ENCODE measurements around the gene TJP1. TPM values are rescaled to one million over a fixed set of nuclear protein-coding genes. Genes with fewer than 3 reads are reported as not detected.
"Not testable (repeated sequence)": the region's sequence is repeated elsewhere in the genome, so short reads cannot be mapped to it uniquely, and the experiment has no call there.

TJP1 gene
- total RNA-seq, 1 experiment from 2014 or later, result 59.2 TPM

GRCh38 chr15:29765898-29766527, 56.3 kb downstream of the TJP1 start:
- H3K36me3 ChIP-seq, result peaks cover 36% of the 10 kb centered on the region
- no peaks in the 10 kb centered on the region for H3K27me3 ChIP-seq
- H3K27ac ChIP-seq, result no peak overlapping the region
- H3K4me3 ChIP-seq, result no peak overlapping the region
- H3K9me3 ChIP-seq (replicated peaks), result no peaks in the 10 kb centered on the region
- no peaks in the 10 kb centered on the region for H3K4me1 ChIP-seq
- no peak for DNase-seq

- Histone ChIP-seq H3K4me1 (no peaks in the 10 kb centered on the region), H3K27me3 (no peaks in the 10 kb centered on the region), H3K36me3 (peaks cover 37% of the 10 kb centered on the region), H3K4me3 (no peak overlapping the region), H3K9me3 (replicated peaks) (no peaks in the 10 kb centered on the region), H3K27ac (no peak overlapping the region)
- no peak for DNase-seq
Measured at GRCh38 chr15:29765234-29765841, 56.9 kb downstream of the TJP1 start.

- H3K4me3 ChIP-seq, result no peak overlapping the region
- H3K36me3 ChIP-seq, result peaks cover 34% of the 10 kb centered on the region
- no peak for DNase-seq
- no peaks in the 10 kb centered on the region for H3K9me3 ChIP-seq (replicated peaks)
- peaks cover 2% of the 10 kb centered on the region; the same call in 1 of the 2 replicates for H3K4me1 ChIP-seq
- H3K27me3 ChIP-seq, result no peaks in the 10 kb centered on the region
- no peak overlapping the region for H3K27ac ChIP-seq
Measured at GRCh38 chr15:29759596-29759995, 62.7 kb downstream of the TJP1 start.

DNA sequence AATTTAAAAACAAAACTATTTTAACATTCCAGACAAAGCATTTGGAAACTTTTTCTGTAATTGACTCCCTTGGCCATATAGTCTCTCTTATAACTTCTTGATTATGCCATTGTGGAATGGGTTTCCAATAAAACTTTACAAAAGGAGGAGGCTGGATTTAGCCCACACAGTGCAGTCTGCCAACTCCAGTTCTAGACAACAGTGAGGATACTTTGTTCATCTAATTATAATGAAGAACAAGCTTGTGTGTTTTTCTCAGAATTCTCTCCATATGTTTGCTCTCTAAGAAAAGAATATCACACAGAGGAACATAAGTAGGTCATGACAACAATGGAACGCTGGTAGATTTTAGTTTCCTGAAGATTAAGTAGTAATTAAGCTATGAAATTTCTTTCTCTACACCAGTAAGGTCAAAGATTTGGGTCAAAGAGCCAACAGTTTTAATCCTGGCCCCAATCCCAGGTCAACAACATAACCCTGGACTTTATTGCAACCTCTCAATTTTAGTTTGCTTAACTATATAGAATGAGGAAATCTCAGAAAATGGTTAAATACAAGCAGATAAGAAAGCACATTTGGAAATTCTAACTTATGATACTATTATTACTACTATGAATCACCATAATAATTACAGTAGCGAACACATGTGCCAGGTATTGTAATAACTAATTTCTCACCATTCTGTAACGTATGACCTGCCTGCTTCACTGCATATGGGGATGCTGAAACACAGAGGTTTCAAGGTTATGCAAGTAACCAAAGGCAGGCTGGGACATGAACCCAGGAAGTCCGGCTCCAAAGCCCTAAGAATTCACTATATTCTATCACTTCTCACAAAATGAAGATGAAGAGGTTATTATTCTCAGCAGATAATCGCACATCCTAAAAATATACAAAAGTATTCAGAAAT, 65.7 kb downstream of the TJP1 start:
- H3K27ac ChIP-seq, result no peak overlapping the region
- H3K27me3 ChIP-seq, result no peaks in the 10 kb centered on the region
- H3K4me1 ChIP-seq, result peaks cover 2% of the 10 kb centered on the region; the same call in 1 of the 2 replicates
- peaks cover 25% of the 10 kb centered on the region; the same call in 1 of the 2 replicates for H3K36me3 ChIP-seq
- H3K9me3 ChIP-seq (replicated peaks), result no peaks in the 10 kb centered on the region; the same call in 1 of the 2 replicates
- H3K4me3 ChIP-seq, result no peak overlapping the region
- no peak for DNase-seq

DNA sequence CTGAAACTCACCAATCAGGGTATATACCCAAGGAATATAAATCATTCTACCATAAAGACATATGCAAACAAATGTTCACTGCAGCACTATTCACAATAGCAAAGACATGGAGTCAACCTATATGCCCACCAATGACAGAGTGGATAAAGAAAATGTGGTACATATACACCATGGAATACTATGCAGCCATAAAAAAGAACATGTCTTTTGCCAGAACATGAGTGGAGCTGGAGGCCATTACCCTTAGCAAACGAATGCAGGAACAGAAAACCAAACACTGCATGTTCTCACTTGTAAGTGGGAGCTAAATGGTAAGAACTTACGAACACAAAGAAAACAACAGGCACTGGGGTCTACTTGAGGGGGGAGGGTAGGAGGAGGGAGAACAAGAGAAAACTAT, 68.3 kb downstream of the TJP1 start:
- H3K9me3 ChIP-seq (replicated peaks); H3K27me3 ChIP-seq; H3K27ac ChIP-seq; DNase-seq; H3K4me3 ChIP-seq; H3K4me1 ChIP-seq: not testable (repeated sequence)
- peaks cover 14% of the 10 kb centered on the region; the same call in 1 of the 2 replicates for H3K36me3 ChIP-seq

GRCh38 chr15:29753506-29753905, 68.8 kb downstream of the TJP1 start:
- peaks cover 11% of the 10 kb centered on the region; the same call in 1 of the 2 replicates for H3K36me3 ChIP-seq
- H3K4me1 ChIP-seq, result peaks cover 2% of the 10 kb centered on the region; the same call in 1 of the 2 replicates
- no peaks in the 10 kb centered on the region for H3K27me3 ChIP-seq
- H3K27ac ChIP-seq, result no peak overlapping the region
- no peaks in the 10 kb centered on the region; the same call in 1 of the 2 replicates for H3K9me3 ChIP-seq (replicated peaks)
- no peak for DNase-seq
- H3K4me3 ChIP-seq, result no peak overlapping the region

DNA sequence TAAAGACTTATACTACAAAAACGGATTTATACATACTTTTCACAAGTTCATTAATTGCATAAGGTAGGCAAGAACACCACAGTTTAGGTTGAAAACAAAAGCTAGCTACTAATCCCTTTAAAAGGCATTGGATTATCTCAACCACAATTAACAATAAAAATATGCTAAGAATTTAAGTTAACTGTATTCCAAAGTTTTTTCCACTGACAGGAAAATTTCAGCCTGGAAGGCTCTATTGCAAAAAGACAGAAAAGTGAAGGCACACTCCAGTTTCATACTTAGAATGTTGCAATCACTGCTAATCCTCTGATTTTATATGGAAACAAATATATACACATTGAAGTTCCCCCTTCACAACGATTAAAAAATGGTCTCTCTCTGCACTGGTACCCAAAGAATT, 71.5 kb downstream of the TJP1 start:
- no peak for DNase-seq
- no peak overlapping the region for H3K27ac ChIP-seq

GRCh38 chr15:29749365-29750086, 72.7 kb downstream of the TJP1 start:
- Histone ChIP-seq H3K4me3 (no peak overlapping the region), H3K36me3 (peaks cover 9% of the 10 kb centered on the region), H3K9me3 (replicated peaks) (no peaks in the 10 kb centered on the region; the same call in 1 of the 2 replicates), H3K27ac (no peak overlapping the region), H3K4me1 (no peaks in the 10 kb centered on the region), H3K27me3 (no peaks in the 10 kb centered on the region)
- DNase-seq, result no peak

More for the DNA sequence above, 71.5 kb downstream of the TJP1 start:
- Histone ChIP-seq H3K36me3 (0 out of 2 replicates have a peak, but pooled peaks cover 11% of the 10 kb centered on the region), H3K4me3 (no peak overlapping the region), H3K27me3 (no peaks in the 10 kb centered on the region), H3K9me3 (replicated peaks) (no peaks in the 10 kb centered on the region; the same call in 1 of the 2 replicates), H3K4me1 (no peaks in the 10 kb centered on the region)

DNA sequence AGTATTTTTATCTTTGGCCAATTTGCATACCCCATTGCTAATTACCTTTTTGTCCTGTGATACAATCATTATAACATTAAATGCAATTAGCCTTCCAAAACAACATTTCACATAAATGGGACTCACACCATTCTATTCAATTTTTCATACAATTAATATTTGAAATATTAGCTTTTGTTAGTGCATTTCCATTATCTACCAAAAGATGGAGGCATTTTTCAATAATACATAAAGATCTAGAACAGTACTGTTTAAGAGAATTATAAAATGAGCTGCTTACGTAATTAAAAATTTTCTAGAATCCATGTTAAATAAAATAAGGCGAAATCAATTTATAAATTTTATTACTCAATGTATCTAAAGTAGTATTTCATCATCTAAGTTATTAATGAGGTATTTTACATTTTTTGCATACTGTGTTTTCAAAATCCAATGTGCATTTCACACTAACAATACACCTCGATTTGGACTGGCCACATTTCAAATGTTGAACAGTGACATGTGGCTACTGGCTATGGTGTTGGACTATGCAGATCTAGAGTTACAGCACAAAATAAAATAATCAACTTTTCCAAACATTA, 74.3 kb downstream of the TJP1 start:
- peaks cover 9% of the 10 kb centered on the region for H3K36me3 ChIP-seq
- no peaks in the 10 kb centered on the region for H3K27me3 ChIP-seq
- H3K27ac ChIP-seq, result no peak overlapping the region
- no peaks in the 10 kb centered on the region for H3K4me1 ChIP-seq
- peak in 1 of 2 experiments; percentile 27 for DNase-seq
- H3K4me3 ChIP-seq, result no peak overlapping the region
- no peaks in the 10 kb centered on the region for H3K9me3 ChIP-seq (replicated peaks)

- DNase-seq, result no peak
- H3K4me1 ChIP-seq, result no peaks in the 10 kb centered on the region
- H3K4me3 ChIP-seq, result no peak overlapping the region
- H3K9me3 ChIP-seq (replicated peaks), result no peaks in the 10 kb centered on the region
- H3K27me3 ChIP-seq, result no peaks in the 10 kb centered on the region
- H3K36me3 ChIP-seq, result peaks cover 14% of the 10 kb centered on the region
- no peak overlapping the region for H3K27ac ChIP-seq
Measured at GRCh38 chr15:29743475-29743874, 78.8 kb downstream of the TJP1 start.

- Histone ChIP-seq H3K4me3 (no peak overlapping the region), H3K27me3 (no peaks in the 10 kb centered on the region), H3K9me3 (replicated peaks) (no peaks in the 10 kb centered on the region), H3K36me3 (peaks cover 21% of the 10 kb centered on the region), H3K27ac (no peak overlapping the region), H3K4me1 (peaks cover 5% of the 10 kb centered on the region; the same call in 1 of the 2 replicates)
- peak in 1 of 2 experiments; percentile 8 for DNase-seq
Measured at GRCh38 chr15:29740692-29741311, 81.5 kb downstream of the TJP1 start.

- Histone ChIP-seq H3K27me3 (no peaks in the 10 kb centered on the region), H3K27ac (no peak overlapping the region), H3K9me3 (replicated peaks) (no peaks in the 10 kb centered on the region), H3K4me3 (no peak overlapping the region), H3K36me3 (peaks cover 49% of the 10 kb centered on the region), H3K4me1 (peaks cover 5% of the 10 kb centered on the region; the same call in 1 of the 2 replicates)
- no peak for DNase-seq
Measured at GRCh38 chr15:29736744-29737020, 85.6 kb downstream of the TJP1 start.

- Histone ChIP-seq H3K36me3 (peaks cover 49% of the 10 kb centered on the region), H3K9me3 (replicated peaks) (no peaks in the 10 kb centered on the region), H3K4me1 (peaks cover 5% of the 10 kb centered on the region; the same call in 1 of the 2 replicates), H3K4me3 (no peak overlapping the region), H3K27ac (no peak overlapping the region), H3K27me3 (no peaks in the 10 kb centered on the region)
- DNase-seq, result no peak
Measured at GRCh38 chr15:29736012-29736743, 86.1 kb downstream of the TJP1 start.
